ENCODE results near the gene CARHSP1.

GRCh38 chr16:8814095-8814806, 54.6 kb downstream of the CARHSP1 start:
- TF ChIP-seq SUZ12 (IDR thresholded peaks at IDR 0.05), result no peak
- no peak for TF ChIP-seq SP1 (IDR thresholded peaks at IDR 0.05)

All from HEK293T (cell line).